ENCODE measurements around the gene FBXO17. TPM values are rescaled to one million over a fixed set of nuclear protein-coding genes. Genes with fewer than 3 reads are reported as not detected.

FBXO17 gene
- total RNA-seq, 4 donors from 2014 or later = 12.6 to 88.7 (median 53.1) TPM

- TF ChIP-seq CTCF (IDR thresholded peaks at IDR 0.05; ENCODE audit: low read depth) = no peak
Measured at GRCh38 chr19:38990949-38991697, 15.6 kb upstream of the FBXO17 start.

DNA sequence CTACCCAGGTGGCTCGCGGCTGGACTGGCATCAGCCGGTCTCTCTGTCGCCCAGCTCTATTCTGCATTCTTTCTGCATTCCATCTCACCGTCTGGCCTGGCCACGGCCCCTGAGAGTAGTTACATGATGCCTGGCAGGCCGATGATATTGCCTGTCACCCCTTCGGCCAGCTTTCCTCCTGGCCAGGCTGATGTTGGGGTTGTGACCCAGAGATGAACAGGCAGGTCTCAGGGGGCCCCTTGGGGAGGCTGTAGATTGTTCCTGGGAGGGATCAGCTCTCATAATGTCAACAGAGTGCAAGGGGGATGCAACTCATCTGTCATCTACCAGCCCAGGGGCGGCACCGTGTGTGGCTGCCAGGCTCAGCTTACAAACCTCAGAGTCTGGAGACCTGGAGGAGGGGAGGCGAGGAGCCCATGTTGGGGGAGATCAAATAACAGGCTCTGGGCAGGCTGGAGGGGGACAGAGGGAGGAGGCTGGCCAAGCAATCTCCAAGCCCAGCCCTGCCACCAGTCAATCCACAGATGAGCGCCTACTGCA lies 13.6 kb upstream of the FBXO17 start:
- no peak for TF ChIP-seq CTCF (IDR thresholded peaks at IDR 0.05; ENCODE audit: low read depth)

- TF ChIP-seq CTCF (IDR thresholded peaks at IDR 0.05; ENCODE audit: low read depth) = no peak
Measured at GRCh38 chr19:38985262-38985661, 9.7 kb upstream of the FBXO17 start.

DNA sequence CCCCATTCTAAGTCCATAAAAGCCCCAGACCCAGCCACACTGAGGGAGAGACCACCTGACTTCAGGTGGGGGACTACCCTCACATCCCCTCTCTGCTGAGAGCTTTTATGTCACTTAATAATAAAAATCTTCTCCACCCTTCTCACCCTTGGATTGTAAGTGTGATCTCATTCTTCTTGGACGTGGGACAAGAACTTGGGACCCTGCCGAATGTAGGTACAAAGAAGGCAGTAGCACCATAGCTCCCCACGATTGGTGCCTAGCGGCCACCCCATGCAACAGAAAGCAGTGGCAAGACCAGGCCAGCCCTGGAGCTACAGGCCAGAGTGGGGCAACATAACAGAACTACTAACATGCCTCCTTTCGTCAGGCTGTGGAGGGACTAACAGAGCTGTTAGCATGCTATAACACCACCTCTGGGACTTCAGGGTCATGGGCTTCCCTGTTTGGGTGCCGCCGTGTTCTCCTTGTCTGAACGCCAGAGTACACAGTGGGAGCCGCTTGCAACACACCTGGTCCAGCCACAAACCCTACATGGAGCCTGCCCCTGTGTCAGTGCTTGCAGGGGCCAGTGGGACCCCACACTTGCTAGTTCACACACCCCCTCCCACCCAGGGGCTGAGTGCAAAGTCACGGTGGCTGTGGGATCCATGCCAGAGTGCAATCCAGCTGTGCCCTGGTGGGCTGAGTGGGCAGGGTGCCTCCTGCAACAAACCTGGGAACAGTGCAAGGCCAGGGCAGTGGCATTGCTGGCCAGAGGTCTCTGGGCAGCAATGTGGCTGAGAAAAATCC lies 5.2 kb upstream of the FBXO17 start:
- no peak for TF ChIP-seq CTCF (IDR thresholded peaks at IDR 0.05; ENCODE audit: low read depth)

- TF ChIP-seq CTCF (IDR thresholded peaks at IDR 0.05; ENCODE audit: low read depth) = no peak
Measured at GRCh38 chr19:38979812-38980211, 4.3 kb upstream of the FBXO17 start.

- TF ChIP-seq CTCF (IDR thresholded peaks at IDR 0.05; ENCODE audit: low read depth) = no peak
Measured at GRCh38 chr19:38978326-38978689, 2.8 kb upstream of the FBXO17 start.
